ENCODE data around the gene BMP4. TPM values are rescaled to one million over a fixed set of nuclear protein-coding genes. Genes with fewer than 3 reads are reported as not detected.
A peak's percentile ranks its signal among the peaks of the same experiment; 100 is the strongest.

The BMP4 gene
- total and polyA plus RNA-seq, 4 donors = 2.0 to 4.2 (median 2.4) TPM

GRCh38 chr14:53955671-53956426 is 776 bp downstream of the BMP4 start:
- H3K9me3 ChIP-seq (ENCODE audit: control insufficient read depth in 4 of 4, low read length in 3 of 4) = no peaks in the 10 kb centered on the region
- H3K27me3 ChIP-seq (ENCODE audit: control insufficient read depth in 4 of 4, insufficient read depth in 4 of 4, low read length in 3 of 4) = peaks cover 0 to 8% (median under 1%) of the 10 kb centered on the region in 4 donors
- no peak for TF ChIP-seq RAD21 (IDR thresholded peaks at IDR 0.05)
- no peak for TF ChIP-seq YY1 (IDR thresholded peaks at IDR 0.05)
- no peak for TF ChIP-seq RXRA (IDR thresholded peaks at IDR 0.05)
- TF ChIP-seq CTCF (IDR thresholded peaks at IDR 0.05; ENCODE audit: low read depth, low read length, missing input control) = no peak
- no peak for TF ChIP-seq ATF3 (IDR thresholded peaks at IDR 0.05)
- TF ChIP-seq TAF1 (conservative IDR thresholded peaks at IDR 0.05) = no peak
- no peak for TF ChIP-seq HNF4G (IDR thresholded peaks at IDR 0.05)
- TF ChIP-seq EGR1 (IDR thresholded peaks at IDR 0.05; ENCODE audit: low read depth in 2 of 2) = no peak
- no peak for TF ChIP-seq SP1 (IDR thresholded peaks at IDR 0.05)
- TF ChIP-seq MAX (IDR thresholded peaks at IDR 0.05) = no peak
- no peak for TF ChIP-seq GABPA (IDR thresholded peaks at IDR 0.05 in 1 of 2, conservative IDR thresholded peaks at IDR 0.05 in 1 of 2)
- DNase-seq (ENCODE audit: low spot score) = peak; percentile 64
- peak overlapping the region in 2 of 3 donors; percentile 27 to 71 for H3K4me3 ChIP-seq (ENCODE audit: low read depth in 1 of 3, low read length in 3 of 3)
- peaks cover 11 to 49% (median 37%) of the 10 kb centered on the region in 4 donors for H3K4me1 ChIP-seq (ENCODE audit: control insufficient read depth in 4 of 4, insufficient read depth in 4 of 4, low read length in 3 of 4)
- peak overlapping the region in 1 of 2 donors; percentile 59 for H3K9ac ChIP-seq (ENCODE audit: low read depth in 1 of 2, low read length in 2 of 2)
- H3K27ac ChIP-seq (ENCODE audit: low read depth in 1 of 2, low read length in 2 of 2) = peak overlapping the region; percentile 42 to 73
- WGBS = 5% methylated on average over 52 of the region's 52 CpGs
- no peaks in the 10 kb centered on the region for H3K36me3 ChIP-seq (ENCODE audit: control insufficient read depth in 4 of 4, insufficient read depth in 3 of 4, low read depth in 1 of 4, low read length in 3 of 4)

- Histone ChIP-seq H3K27me3 (ENCODE audit: control insufficient read depth in 4 of 4, insufficient read depth in 4 of 4, low read length in 3 of 4) (peaks cover 0 to 5% (median under 1%) of the 10 kb centered on the region in 4 donors), H3K4me1 (ENCODE audit: control insufficient read depth in 4 of 4, insufficient read depth in 4 of 4, low read length in 3 of 4) (peaks cover 11 to 49% (median 37%) of the 10 kb centered on the region in 4 donors), H3K27ac (ENCODE audit: low read depth in 1 of 2, low read length in 2 of 2) (peak overlapping the region; percentile 55 to 83), H3K4me3 (ENCODE audit: low read depth in 1 of 3, low read length in 3 of 3) (peak overlapping the region in 2 of 3 donors; percentile 59 to 71), H3K36me3 (ENCODE audit: control insufficient read depth in 4 of 4, insufficient read depth in 3 of 4, low read depth in 1 of 4, low read length in 3 of 4) (peaks cover 0 to 4% (median 0%) of the 10 kb centered on the region in 4 donors), H3K9ac (ENCODE audit: low read depth in 1 of 2, low read length in 2 of 2) (peak overlapping the region in 1 of 2 donors; percentile 42), H3K9me3 (ENCODE audit: control insufficient read depth in 4 of 4, low read length in 3 of 4) (no peaks in the 10 kb centered on the region)
- TF ChIP-seq SP1 (IDR thresholded peaks at IDR 0.05) (no peak), HNF4A (conservative IDR thresholded peaks at IDR 0.05) (no peak)
- WGBS = 3% methylated on average over 17 of the region's 17 CpGs
- DNase-seq (ENCODE audit: low spot score) = no peak
These were observed 1.4 kb downstream of the BMP4 start for GRCh38 chr14:53955229-53955556.

GRCh38 chr14:53954551-53955228 is 1.9 kb downstream of the BMP4 start:
- TF ChIP-seq FOXA2 (IDR thresholded peaks at IDR 0.05) = no peak
- TF ChIP-seq JUND (IDR thresholded peaks at IDR 0.05) = no peak
- TF ChIP-seq HNF4A (conservative IDR thresholded peaks at IDR 0.05) = no peak
- no peak for TF ChIP-seq REST (IDR thresholded peaks at IDR 0.05)
- TF ChIP-seq RAD21 (IDR thresholded peaks at IDR 0.05) = peak in 1 of 2 donors; percentile 13
- peak overlapping the region; percentile 55 to 83 for H3K27ac ChIP-seq (ENCODE audit: low read depth in 1 of 2, low read length in 2 of 2)
- H3K9me3 ChIP-seq (ENCODE audit: control insufficient read depth in 4 of 4, low read length in 3 of 4) = no peaks in the 10 kb centered on the region
- WGBS = 1% methylated on average over 53 of the region's 53 CpGs
- peaks cover 0 to 3% (median under 1%) of the 10 kb centered on the region in 4 donors for H3K27me3 ChIP-seq (ENCODE audit: control insufficient read depth in 4 of 4, insufficient read depth in 4 of 4, low read length in 3 of 4)
- H3K4me1 ChIP-seq (ENCODE audit: control insufficient read depth in 4 of 4, insufficient read depth in 4 of 4, low read length in 3 of 4) = peaks cover 11 to 49% (median 37%) of the 10 kb centered on the region in 4 donors
- H3K36me3 ChIP-seq (ENCODE audit: control insufficient read depth in 4 of 4, insufficient read depth in 3 of 4, low read depth in 1 of 4, low read length in 3 of 4) = peaks cover 0 to 7% (median 0%) of the 10 kb centered on the region in 4 donors
- DNase-seq (ENCODE audit: low spot score) = no peak
- H3K4me3 ChIP-seq (ENCODE audit: low read depth in 1 of 3, low read length in 3 of 3) = peak overlapping the region; percentile 19 to 71 (median 59)
- H3K9ac ChIP-seq (ENCODE audit: low read depth in 1 of 2, low read length in 2 of 2) = peak overlapping the region in 1 of 2 donors; percentile 42

All from liver (tissue), 9 donors.